HG02763 (cell line): ENCODE measurements around the gene TMEM238L.

Source experiments
- ATAC-seq: cut with Tn5 transposase; IDR thresholded peaks from one replicate; pipeline ENCODE4 v1.9.1; 2021; ENCODE audit warnings: mild to moderate bottlenecking, moderate library complexity; ENCODE audit not compliant: unreplicated experiment

The TMEM238L gene

GRCh38 chr17:10748531-10749181 lies 55.2 kb downstream of the TMEM238L start:
- no peak for ATAC-seq

GRCh38 chr17:10745231-10745630 lies 58.7 kb downstream of the TMEM238L start:
- ATAC-seq = no peak
